PFSK-1 (cell line): ENCODE results near the gene TMEM221.

Experiments used
- FOXP2 ChIP-seq: optimal IDR thresholded peaks from 2 replicates; pipeline ENCODE3; 2011; ENCODE audit warnings: borderline replicate concordance, control low read depth, inconsistent platforms; ENCODE audit not compliant: insufficient read depth; ENCODE audit errors: extremely low read length, extremely low read depth
- POLR2AphosphoS5 ChIP-seq: IDR thresholded peaks from 2 replicates; pipeline ENCODE4 v1.6.1; 2012; ENCODE audit warnings: low read depth, mild to moderate bottlenecking, control low read depth, low read length, moderate library complexity
- REST ChIP-seq, 2 experiments: IDR thresholded peaks; 2 replicates each; pipeline versions ENCODE4 v1.6.1 to v1.8.0; 2011 to 2012; ENCODE audit warnings: low read depth in 2 of 2, low read length in 2 of 2, control low read depth in 1 of 2, inconsistent platforms in 1 of 2, mild to moderate bottlenecking in 1 of 2, moderate library complexity in 1 of 2; ENCODE audit not compliant: insufficient read depth in 1 of 2
- SIN3A ChIP-seq: IDR thresholded peaks from 2 replicates; pipeline ENCODE4 v1.6.1; 2012; ENCODE audit warnings: mild to moderate bottlenecking, low read length, moderate library complexity, borderline replicate concordance; ENCODE audit not compliant: insufficient read depth
- TAF1 ChIP-seq: IDR thresholded peaks from 2 replicates; pipeline ENCODE4 v1.6.1; 2012; ENCODE audit warnings: low read length, control low read depth, borderline replicate concordance; ENCODE audit not compliant: insufficient read depth

The TMEM221 gene

GRCh38 chr19:17420475-17420924 is 28.0 kb downstream of the TMEM221 start:
- peak; percentile 44 for TF ChIP-seq FOXP2
- no peak for TF ChIP-seq SIN3A

- TF ChIP-seq FOXP2 (peak; percentile 85), REST (IDR thresholded peaks at IDR 0.05; ENCODE audit: insufficient read depth in 1 of 2, low read depth in 2 of 2, low read length in 2 of 2) (no peak), POLR2AphosphoS5 (peak; percentile 54; the same call in 1 of the 2 replicates), SIN3A (no peak), TAF1 (peak; percentile 52; the same call in 1 of the 2 replicates)
Measured at GRCh38 chr19:17419621-17420474, 28.6 kb downstream of the TMEM221 start, which contains the start of gene MVB12A. TSS of gene MVB12A (plus strand) at chr19:17420047. CDS start at chr19:17420136, 89 bp downstream.

GRCh38 chr19:17419154-17419620 is 29.3 kb downstream of the TMEM221 start:
- TF ChIP-seq SIN3A (0 out of 2 replicates have a peak, but pooled peaks have one; percentile 24), POLR2AphosphoS5 (no peak)

GRCh38 chr19:17418710-17419109 is 29.8 kb downstream of the TMEM221 start:
- TF ChIP-seq SIN3A (no peak), REST (IDR thresholded peaks at IDR 0.05; ENCODE audit: insufficient read depth in 1 of 2, low read depth in 2 of 2, low read length in 2 of 2) (no peak), FOXP2 (no peak), POLR2AphosphoS5 (no peak), TAF1 (no peak)

- TF ChIP-seq SIN3A (no peak), REST (IDR thresholded peaks at IDR 0.05; ENCODE audit: insufficient read depth in 1 of 2, low read depth in 2 of 2, low read length in 2 of 2) (no peak), TAF1 (no peak), FOXP2 (no peak), POLR2AphosphoS5 (no peak)
Measured at GRCh38 chr19:17415121-17415520, 33.3 kb downstream of the TMEM221 start.

GRCh38 chr19:17414097-17414496 is 34.4 kb downstream of the TMEM221 start:
- TF ChIP-seq POLR2AphosphoS5 (no peak), TAF1 (no peak), FOXP2 (no peak), SIN3A (no peak), REST (IDR thresholded peaks at IDR 0.05; ENCODE audit: insufficient read depth in 1 of 2, low read depth in 2 of 2, low read length in 2 of 2) (no peak)
